ENCODE results near the gene EBPL.

DNA sequence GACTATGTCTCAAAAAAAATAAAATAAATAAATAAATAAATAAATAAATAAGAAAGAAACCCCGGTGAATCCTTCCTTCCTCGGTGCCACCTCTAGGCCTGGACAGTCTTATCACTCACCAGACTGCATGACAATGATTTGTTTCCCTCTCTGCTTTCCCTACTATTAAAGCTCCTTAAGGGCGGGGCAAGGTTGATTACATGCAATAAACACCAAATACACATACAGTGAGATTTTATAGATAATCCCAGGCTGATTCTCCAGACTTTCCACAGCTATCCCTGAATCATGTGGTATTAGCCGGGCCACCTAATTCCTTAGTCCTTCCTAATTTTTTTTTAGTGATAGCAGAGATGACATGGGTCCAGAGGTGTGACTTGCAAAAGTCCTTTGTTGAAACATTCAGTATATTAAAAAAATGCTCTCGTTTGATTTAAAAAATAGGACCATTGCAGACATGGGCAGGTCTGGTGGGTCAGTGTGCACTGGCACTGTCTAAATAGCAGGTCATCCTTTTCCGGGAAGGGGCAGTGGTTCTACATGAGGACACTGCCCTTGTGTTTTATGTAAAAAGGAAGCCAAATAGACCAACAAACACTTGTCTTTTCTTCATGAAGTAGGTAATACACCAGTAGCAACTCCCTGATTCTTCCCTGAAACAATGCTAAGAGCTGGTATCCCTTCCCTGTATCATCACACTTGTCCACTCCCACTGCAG lies 14.5 kb downstream of the EBPL start:
- no peak for TF ChIP-seq MAFF (IDR thresholded peaks at IDR 0.05; ENCODE audit: low read length)
- TF ChIP-seq ARHGAP35 (IDR thresholded peaks at IDR 0.05; ENCODE audit: partially characterized antibody), result no peak
- no peak for TF ChIP-seq FOXA1 (IDR thresholded peaks at IDR 0.05; ENCODE audit: borderline replicate concordance)
